Stimulated activated CD4-positive, alpha-beta T cell treated with anti-CD3 and anti-CD28 coated beads, Interleukin-12 subunit alpha, Interleukin-12 subunit beta, amount 100 ng/mL, for 24 hours (primary cell): ENCODE measurements around the gene STUB1.
"Not testable (repeated sequence)": the region's sequence is repeated elsewhere in the genome, so short reads cannot be mapped to it uniquely, and the experiment has no call there.

Source experiments
- DNase-seq, 2 experiments: peaks; one replicate each; pipeline ENCODE4 v3.0.0-alpha.2; 2020; ENCODE audit warnings: low read depth in 2 of 2

STUB1 gene

GRCh38 chr16:678858-679813 lies 1.1 kb upstream of the STUB1 start:
- DNase-seq = no peak

GRCh38 chr16:680625-680945 lies 375 bp downstream of the STUB1 start:
- DNase-seq = no peak

DNA sequence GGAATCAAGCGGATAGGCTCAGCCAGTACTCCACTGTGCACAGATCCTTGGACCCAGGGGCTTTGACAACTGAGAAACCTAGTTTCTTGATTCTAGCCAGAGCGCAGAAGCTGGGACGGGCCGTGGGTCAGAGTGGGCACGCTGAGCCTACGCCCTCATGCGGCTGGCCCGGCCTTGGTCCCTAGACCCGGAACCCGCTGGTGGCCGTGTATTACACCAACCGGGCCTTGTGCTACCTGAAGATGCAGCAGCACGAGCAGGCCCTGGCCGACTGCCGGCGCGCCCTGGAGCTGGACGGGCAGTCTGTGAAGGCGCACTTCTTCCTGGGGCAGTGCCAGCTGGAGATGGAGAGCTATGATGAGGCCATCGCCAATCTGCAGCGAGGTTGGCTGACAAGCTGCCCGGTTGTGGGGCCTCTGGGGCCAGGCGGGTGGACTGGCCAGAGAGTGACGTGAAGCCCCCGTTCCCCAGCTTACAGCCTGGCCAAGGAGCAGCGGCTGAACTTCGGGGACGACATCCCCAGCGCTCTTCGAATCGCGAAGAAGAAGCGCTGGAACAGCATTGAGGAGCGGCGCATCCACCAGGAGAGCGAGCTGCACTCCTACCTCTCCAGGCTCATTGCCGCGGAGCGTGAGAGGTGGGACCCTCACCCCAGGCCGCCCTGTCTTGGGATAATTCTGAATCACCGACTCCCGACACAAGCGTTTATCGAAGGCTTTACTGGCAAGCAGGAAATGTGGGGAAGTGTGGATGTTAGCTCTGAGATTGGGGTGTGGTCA lies 946 bp downstream of the STUB1 start:
- DNase-seq = no peak

- no peak for DNase-seq
Observed at GRCh38 chr16:681746-682427, 1.7 kb downstream of the STUB1 start.

DNA sequence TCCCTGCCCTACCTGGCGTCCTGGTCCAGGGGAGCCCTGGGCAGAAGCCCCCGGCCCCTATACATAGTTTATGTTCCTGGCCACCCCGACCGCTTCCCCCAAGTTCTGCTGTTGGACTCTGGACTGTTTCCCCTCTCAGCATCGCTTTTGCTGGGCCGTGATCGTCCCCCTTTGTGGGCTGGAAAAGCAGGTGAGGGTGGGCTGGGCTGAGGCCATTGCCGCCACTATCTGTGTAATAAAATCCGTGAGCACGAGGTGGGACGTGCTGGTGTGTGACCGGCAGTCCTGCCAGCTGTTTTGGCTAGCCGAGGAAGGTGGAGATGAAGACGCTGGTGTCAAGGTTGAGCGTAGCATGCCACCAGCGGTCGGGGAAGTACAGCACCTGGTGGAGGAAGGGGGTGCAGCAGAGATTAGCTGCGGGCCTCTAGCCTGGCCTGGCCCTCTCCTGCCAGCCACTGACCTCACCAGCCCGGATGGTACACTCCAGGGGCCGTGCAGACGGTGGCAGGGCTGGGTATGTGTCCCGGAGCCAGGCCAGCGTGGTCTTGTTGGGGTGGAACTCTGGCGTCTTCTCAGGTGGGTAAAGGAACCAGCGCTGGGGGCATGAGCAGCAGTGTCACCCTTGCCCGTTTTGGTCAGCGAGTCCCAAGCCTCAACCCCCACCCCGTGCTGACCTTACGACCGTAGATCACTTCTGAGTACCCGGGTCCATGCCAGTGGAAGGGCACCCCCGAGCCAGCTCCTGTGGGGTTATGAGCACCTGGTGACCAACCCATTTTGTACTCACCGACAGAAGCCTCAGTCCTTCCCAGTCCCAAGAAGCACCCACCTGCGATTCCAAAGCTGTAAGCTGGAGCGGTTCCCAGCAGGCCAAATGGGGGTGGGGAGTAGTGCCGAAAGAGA lies 2.5 kb downstream of the STUB1 start:
- no peak for DNase-seq

GRCh38 chr16:683396-684070 lies 3.3 kb downstream of the STUB1 start:
- DNase-seq = no peak

- peak; percentile 97 for DNase-seq
Observed at GRCh38 chr16:684071-684794, 4.0 kb downstream of the STUB1 start, which contains the start of gene JMJD8. Gene JMJD8 (minus strand): TSS chr16:684334. CDS start chr16:684319, 15 bp downstream.

- no peak for DNase-seq
Observed at GRCh38 chr16:684961-685696, 4.9 kb downstream of the STUB1 start.

- DNase-seq = no peak
Observed at GRCh38 chr16:685967-686366, 5.8 kb downstream of the STUB1 start.

DNA sequence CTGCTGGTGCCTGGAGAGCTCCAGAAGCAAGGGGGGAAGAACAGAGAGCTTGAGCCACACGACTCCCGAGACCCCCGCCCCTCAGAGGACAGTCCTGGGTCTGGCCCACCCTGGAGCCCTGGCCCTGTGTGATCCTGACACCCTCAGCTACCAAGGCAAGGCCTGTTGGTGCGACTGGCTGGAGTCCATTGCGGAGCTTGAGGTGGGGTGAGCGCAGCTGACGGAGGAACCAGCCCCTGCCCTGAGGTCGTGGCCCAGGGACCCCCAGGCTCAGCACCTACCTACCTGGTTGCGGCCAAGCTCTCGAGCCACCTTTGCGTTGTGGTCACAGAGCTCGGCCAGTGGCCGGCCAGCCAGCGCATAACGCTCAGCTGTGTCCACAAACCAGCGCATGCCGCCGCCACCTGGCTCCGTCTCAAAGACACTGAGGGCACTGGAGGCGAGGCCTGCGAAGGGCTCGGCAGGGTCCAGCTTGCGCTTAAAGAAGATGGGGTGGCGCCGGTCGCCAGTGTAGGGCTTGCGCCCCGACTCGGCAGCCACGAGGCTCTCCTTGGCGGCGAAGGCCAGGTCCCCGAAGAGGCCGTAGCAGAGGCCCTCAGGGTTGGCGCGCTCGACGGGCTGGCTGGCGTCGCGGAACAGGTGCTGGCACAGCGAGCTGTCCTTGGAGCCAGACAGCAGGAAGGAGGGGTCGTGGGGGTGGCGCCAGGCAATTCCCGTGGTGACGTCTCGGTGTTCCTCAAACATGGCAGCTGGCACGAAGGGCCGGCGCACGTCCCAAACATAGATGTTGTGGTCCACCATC lies 6.5 kb downstream of the STUB1 start:
- no peak for DNase-seq

DNA sequence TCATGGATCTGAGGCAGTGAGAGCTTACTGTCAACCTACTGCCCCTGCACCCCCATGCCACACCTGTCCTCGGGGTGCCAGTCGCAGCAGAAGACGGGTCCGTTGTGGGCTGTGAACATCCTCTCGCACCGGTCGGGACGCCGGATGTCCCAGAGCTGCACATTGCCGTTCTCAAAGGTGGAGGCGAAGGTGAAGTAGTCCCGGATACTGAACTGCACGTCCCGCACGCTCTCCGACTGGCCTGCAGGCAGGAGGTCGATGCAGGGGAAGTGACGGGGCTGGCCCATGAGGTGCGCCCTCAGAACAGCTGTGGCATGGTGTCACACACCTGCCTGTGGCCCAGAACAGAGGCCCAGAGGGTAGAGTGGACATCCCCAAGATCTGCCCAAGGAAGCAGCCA lies 7.3 kb downstream of the STUB1 start:
- no peak for DNase-seq

GRCh38 chr16:689175-689897 lies 9.1 kb downstream of the STUB1 start:
- no peak for DNase-seq

DNA sequence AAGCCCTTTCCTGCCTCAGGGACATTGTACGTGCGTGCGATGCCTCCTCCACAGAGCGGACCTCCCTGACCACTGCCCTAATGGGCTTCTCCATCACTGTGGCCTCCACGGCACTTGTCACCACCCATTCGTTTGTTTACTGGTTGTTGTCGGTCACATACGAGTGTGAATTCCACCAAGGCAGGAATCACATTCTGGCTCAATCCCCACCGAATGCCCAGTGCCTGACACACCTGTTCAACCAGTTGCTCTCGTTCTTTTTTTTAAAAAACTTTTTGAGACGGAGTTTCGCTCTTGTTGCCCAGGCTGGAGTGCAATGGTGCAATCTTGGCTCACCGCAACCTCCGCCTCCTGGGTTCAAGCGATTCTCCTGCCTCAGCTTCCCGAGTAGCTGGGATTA lies 11.0 kb downstream of the STUB1 start:
- not testable (repeated sequence) for DNase-seq

DNA sequence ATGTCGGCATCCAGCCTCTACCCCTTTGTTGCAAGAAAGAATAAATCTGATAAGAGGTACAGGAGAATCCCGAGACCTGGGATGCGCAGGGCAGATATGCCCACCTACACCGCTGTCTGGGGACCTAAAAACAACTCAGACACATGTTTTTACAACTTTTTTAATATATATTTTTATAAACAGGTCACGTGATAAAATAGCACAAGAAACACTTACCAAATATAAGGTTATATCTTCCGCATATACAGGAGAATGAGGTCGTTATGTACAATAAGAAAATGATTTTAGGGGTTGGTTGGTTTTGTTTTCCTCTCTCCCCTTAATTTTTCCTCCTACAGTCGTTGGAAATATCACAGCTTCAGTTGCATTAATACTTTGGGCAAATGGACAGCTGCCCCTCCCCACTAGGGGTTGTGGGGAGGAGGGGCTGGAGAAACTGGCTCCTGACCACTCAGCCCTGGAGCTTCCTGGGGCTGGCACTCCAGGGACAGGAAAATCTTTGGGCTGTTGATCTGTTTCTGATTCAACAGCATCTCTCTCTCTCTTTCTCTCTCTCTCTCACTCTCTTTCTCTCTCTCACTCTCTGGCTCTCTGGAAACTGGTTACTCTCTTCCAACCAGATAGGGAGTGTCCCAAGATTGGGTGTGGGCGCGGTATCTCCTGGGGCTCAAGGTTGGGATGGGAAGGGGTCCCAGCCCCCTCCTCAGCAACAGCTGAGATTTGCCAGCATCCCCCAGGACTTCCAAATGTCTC lies 12.3 kb downstream of the STUB1 start:
- DNase-seq = no peak

DNA sequence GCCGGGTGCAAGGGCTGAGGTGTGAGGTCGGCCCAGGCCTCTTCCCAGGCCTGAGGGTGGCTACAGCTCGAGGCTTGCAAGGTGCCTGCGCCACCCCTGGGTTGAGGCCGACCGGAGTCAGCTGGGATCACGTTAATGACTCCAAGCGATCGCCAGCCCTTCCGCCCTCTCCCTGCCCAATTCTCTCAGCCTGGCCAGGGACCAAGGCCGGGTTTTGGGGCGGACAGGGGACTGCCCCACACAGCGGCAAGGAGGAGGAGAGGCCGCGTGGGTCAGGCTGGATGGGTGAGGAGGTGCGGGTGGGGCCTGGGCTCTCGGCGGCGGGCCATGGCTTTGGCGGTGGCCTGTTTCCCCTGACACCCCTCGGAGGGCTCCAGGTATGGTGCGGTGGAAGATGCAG lies 13.2 kb downstream of the STUB1 start:
- no peak for DNase-seq

- DNase-seq = no peak
Observed at GRCh38 chr16:693766-694165, 13.6 kb downstream of the STUB1 start.
